Measurements from ENCODE around the gene RBM24. TPM values are rescaled to one million over a fixed set of nuclear protein-coding genes. Genes with fewer than 3 reads are reported as not detected.

The RBM24 gene
- total RNA-seq, 4 donors from 2014 or later, result 0.21 to 3.1 (median 0.76) TPM

DNA sequence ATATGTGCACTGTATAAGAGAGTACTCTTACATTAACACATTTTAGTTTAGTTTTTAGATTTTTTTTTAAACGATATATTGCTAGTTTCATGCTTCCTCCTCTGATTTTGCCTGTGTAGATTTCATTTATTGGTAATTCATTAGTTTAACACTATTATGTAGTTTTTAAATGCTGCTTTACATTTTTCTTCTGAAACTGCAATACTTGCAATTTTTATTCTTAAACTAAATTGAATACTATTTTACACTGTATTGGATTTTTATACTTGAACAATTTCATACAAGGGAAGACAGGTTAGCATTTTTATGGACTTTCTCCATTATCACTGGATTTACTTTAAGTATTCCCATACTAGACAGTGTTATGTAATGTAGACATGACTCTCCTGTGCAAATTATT is 12.2 kb downstream of the RBM24 start:
- WGBS, result 94% methylated on average over 1 of the region's 1 CpG
- no peak for TF ChIP-seq POLR2AphosphoS5 (IDR thresholded peaks at IDR 0.05)
- TF ChIP-seq EP300 (IDR thresholded peaks at IDR 0.05), result no peak
- no peak for TF ChIP-seq POLR2A (IDR thresholded peaks at IDR 0.05)
- TF ChIP-seq, protein P1, sequence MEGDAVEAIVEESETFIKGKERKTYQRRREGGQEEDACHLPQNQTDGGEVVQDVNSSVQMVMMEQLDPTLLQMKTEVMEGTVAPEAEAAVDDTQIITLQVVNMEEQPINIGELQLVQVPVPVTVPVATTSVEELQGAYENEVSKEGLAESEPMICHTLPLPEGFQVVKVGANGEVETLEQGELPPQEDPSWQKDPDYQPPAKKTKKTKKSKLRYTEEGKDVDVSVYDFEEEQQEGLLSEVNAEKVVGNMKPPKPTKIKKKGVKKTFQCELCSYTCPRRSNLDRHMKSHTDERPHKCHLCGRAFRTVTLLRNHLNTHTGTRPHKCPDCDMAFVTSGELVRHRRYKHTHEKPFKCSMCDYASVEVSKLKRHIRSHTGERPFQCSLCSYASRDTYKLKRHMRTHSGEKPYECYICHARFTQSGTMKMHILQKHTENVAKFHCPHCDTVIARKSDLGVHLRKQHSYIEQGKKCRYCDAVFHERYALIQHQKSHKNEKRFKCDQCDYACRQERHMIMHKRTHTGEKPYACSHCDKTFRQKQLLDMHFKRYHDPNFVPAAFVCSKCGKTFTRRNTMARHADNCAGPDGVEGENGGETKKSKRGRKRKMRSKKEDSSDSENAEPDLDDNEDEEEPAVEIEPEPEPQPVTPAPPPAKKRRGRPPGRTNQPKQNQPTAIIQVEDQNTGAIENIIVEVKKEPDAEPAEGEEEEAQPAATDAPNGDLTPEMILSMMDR (IDR thresholded peaks at IDR 0.05), result no peak
- H3K9me3 ChIP-seq, result no peaks in the 10 kb centered on the region

DNA sequence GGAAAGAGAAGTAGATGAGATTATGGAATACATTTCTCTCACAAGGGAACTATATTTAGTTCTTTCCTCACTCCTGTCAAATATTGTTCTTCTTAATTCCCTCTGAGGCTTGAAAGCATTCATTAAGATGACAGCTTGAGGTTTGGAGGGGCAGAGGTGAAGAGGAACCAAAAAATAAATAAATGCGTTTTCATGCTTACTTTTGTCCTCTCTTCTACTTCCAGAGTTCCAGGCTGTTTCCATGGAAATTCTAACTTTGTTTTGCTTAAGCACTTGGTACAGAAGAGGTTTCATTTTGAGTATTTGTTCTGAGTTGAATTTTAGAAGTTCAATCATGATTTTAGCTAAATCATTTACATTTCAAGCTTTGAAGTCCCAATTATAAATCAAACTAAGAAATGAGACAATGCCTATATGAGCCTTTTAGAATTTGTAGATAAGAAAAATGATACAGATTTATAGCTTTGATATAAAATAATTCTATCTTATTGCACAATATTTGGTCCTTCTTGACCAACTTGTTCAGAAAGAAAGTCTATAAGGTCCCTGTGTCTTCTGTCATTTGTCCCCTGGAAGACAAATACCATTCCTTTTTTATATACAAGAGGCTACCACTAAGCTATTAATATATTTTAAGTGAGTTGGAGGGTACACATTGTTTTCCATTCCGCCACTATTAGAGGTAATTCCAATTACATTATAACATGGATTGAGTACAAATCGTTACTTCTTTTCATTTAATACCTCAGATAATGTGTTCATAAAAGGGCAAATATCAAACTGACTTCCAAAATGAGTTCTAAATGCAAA is 16.3 kb downstream of the RBM24 start:
- DNase-seq (ENCODE audit: low spot score in 2 of 2), result no peak
- no peak overlapping the region for H3K27ac ChIP-seq
- 66% methylated on average over 3 of the region's 3 CpGs for WGBS
- no peaks in the 10 kb centered on the region for H3K36me3 ChIP-seq
- TF ChIP-seq EP300 (IDR thresholded peaks at IDR 0.05) (no peak), POLR2AphosphoS5 (IDR thresholded peaks at IDR 0.05) (no peak), POLR2A (IDR thresholded peaks at IDR 0.05) (no peak)
- TF ChIP-seq, protein P1 (IDR thresholded peaks at IDR 0.05), result no peak
- H3K9me3 ChIP-seq, result no peaks in the 10 kb centered on the region
- H3K4me1 ChIP-seq, result no peaks in the 10 kb centered on the region
- no peaks in the 10 kb centered on the region for H3K27me3 ChIP-seq
- no peak overlapping the region for H3K4me3 ChIP-seq

More for the DNA sequence above, 12.2 kb downstream of the RBM24 start:
- Histone ChIP-seq H3K27me3 (peaks cover 6% of the 10 kb centered on the region), H3K27ac (no peak overlapping the region), H3K4me3 (no peak overlapping the region), H3K36me3 (no peaks in the 10 kb centered on the region), H3K4me1 (no peaks in the 10 kb centered on the region)
- no peak for DNase-seq (ENCODE audit: low spot score in 2 of 2)

DNA sequence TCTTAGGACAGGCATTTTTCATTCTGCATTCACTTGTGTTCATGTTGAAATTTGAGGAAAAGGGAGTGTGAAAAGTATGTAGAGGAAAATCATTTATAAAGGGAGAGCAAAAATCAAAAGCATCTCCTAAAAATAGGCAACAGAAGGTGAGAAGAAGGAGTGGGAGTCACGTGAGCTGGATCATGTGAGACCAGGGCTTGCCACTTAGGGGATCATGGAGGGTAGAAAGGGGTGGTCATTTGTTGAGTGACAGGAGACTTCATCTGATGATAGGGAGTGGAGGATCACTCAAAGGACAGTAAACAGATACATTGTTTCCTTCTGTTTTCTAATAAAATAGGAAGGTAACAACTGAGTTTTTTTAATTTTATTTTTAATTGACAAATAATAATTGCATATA is 17.1 kb downstream of the RBM24 start:
- Histone ChIP-seq H3K27ac (no peak overlapping the region), H3K4me1 (no peaks in the 10 kb centered on the region), H3K9me3 (no peaks in the 10 kb centered on the region), H3K27me3 (no peaks in the 10 kb centered on the region), H3K36me3 (no peaks in the 10 kb centered on the region), H3K4me3 (no peak overlapping the region)
- DNase-seq (ENCODE audit: low spot score in 2 of 2), result no peak
- TF ChIP-seq EP300 (IDR thresholded peaks at IDR 0.05) (no peak), POLR2A (IDR thresholded peaks at IDR 0.05) (no peak), POLR2AphosphoS5 (IDR thresholded peaks at IDR 0.05) (no peak)
- TF ChIP-seq, protein P1 (IDR thresholded peaks at IDR 0.05), result no peak
- 85% methylated on average over 1 of the region's 1 CpG for WGBS

DNA sequence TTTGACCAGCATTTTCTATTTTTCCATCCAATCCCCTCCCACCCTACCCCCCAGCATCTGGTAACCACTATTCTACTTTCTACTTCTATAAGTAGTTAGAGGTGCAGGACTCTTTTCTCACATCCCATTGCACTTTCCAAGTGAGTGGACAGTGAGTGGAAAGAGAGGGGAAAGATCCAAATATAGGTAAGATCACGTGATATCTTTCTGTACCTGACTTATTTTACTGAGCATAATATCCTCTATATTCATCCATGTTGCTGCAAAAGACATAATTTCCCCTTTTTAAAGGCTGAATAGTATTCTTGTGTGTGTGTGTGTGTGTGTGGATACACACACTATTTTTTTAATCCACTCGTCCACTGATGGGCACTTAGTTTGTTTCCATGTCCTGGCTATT is 18.1 kb downstream of the RBM24 start:
- WGBS, result 79% methylated on average over 2 of the region's 2 CpGs
- H3K4me1 ChIP-seq, result no peaks in the 10 kb centered on the region
- no peaks in the 10 kb centered on the region for H3K36me3 ChIP-seq
- no peak overlapping the region for H3K27ac ChIP-seq
- TF ChIP-seq EP300 (IDR thresholded peaks at IDR 0.05) (no peak), POLR2A (IDR thresholded peaks at IDR 0.05) (no peak), POLR2AphosphoS5 (IDR thresholded peaks at IDR 0.05) (no peak)
- TF ChIP-seq, protein P1 (IDR thresholded peaks at IDR 0.05), result no peak
- H3K9me3 ChIP-seq, result no peaks in the 10 kb centered on the region
- no peak for DNase-seq (ENCODE audit: low spot score in 2 of 2)
- H3K27me3 ChIP-seq, result no peaks in the 10 kb centered on the region
- H3K4me3 ChIP-seq, result no peak overlapping the region

DNA sequence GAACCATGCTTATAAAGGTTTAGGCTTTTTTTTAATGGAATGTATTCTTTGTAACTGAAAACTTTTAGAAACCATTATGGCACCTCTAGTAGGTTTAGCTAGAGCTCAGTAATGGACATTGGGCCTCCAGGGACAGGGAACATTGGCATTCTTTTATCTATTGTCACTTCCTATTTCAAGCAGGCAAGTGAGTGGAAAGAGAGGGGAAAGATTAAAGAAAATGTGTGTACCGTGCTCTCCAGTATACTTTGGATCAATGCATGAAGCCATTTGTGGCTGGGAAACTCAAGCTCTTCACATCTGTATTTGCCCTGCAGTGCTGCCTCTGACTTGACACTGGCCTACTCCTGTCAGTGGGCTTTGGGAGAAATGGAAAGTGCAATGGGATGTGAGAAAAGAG is 18.6 kb downstream of the RBM24 start:
- H3K27ac ChIP-seq, result no peak overlapping the region
- 89% methylated on average over 1 of the region's 1 CpG for WGBS
- no peaks in the 10 kb centered on the region for H3K27me3 ChIP-seq
- no peaks in the 10 kb centered on the region for H3K9me3 ChIP-seq
- no peaks in the 10 kb centered on the region for H3K36me3 ChIP-seq
- DNase-seq (ENCODE audit: low spot score in 2 of 2), result no peak
- no peak overlapping the region for H3K4me3 ChIP-seq
- TF ChIP-seq EP300 (IDR thresholded peaks at IDR 0.05), result no peak
- TF ChIP-seq POLR2A (IDR thresholded peaks at IDR 0.05), result no peak
- no peaks in the 10 kb centered on the region for H3K4me1 ChIP-seq

All from suprapubic skin (tissue), 4 donors.